Left lobe of liver (tissue), 2 donors: ENCODE results near the gene SCN3B. TPM values are rescaled to one million over a fixed set of nuclear protein-coding genes. Genes with fewer than 3 reads are reported as not detected.

Source experiments
- ATAC-seq: fragments of 200-7000 bp; cut with Tn5 transposase; one replicate; pipeline ENCODE4 v1.9.1; 2020; ENCODE audit warnings: mild to moderate bottlenecking, moderate library complexity
- DNase-seq: peaks from one replicate; pipeline ENCODE4 v3.0.0-alpha.2; 2020; ENCODE audit warnings: low spot score
- total RNA-seq: library from RNA; stranded (reverse); gene quantifications from one replicate; pipeline ENCODE4 v1.2.1, GENCODE V29; 2021
- donor health status: DM: no; HTN: no; CAD: no; lungs with moderate emphysema.
- donor health status: DM: no; HTN: yes; CAD: no.

SCN3B gene
- total RNA-seq, 1 donor from 2014 or later: not detected

DNA sequence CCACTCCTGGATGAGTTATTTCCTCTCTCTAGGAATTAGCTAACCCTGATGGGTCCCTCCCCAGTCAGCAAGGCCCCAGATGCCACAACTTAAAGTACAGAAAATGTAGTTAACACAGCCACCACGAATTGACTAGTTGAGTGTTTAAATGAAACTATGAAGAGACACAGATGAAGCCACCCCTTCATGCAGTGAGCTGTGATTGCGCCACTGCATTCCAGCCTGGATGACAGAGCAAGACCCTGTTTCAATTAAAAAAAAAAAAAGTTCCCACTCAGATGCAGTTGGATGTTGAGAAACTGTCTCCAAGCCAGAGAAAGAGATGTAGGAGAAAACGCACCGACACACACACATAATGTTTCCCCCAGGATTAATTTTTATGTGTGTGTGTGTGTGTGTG lies 53.3 kb downstream of the SCN3B start:
- DNase-seq: no peak

DNA sequence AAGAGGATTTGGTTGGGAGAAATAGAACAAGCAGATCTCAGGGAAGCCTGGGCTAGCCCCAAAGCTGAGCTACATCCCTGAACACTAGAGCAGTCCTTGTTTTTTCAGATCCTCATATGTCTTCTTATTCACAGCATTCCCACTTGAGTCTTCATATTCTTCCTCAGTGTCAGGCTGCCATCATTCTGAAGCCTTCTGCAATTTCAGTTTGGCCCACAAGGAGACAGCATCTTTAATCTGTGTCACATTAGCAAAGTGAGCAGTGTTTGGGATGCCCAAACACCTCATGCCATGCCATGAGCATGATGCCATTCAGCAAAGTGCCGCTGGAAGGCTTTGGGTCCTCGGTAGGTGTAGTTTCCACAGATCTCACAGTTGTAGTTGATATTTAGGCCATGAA lies 56.6 kb downstream of the SCN3B start:
- DNase-seq (no peak), ATAC-seq (no peak)

More for the DNA sequence above, 53.3 kb downstream of the SCN3B start:
- no peak for ATAC-seq

DNA sequence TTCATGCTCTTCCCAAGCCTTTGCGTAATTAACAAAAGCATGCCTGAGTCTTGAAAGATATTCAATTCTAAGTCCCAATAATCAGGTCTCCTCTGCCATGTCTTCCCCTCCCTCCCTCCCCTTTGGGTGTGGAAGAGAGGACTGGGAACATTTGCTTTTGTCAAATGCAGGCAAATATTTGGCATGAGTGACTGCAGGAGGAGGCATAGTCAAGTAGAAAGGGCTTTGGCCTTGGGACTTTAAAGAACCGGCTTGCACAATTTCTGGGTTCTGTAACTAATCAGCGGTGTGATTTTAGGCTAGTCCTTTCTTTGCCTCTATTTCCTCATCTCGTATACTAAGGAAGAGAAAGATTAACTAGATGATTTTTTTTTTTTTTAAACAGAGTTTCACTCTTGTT lies 59.5 kb downstream of the SCN3B start:
- ATAC-seq (no peak), DNase-seq (no peak)

DNA sequence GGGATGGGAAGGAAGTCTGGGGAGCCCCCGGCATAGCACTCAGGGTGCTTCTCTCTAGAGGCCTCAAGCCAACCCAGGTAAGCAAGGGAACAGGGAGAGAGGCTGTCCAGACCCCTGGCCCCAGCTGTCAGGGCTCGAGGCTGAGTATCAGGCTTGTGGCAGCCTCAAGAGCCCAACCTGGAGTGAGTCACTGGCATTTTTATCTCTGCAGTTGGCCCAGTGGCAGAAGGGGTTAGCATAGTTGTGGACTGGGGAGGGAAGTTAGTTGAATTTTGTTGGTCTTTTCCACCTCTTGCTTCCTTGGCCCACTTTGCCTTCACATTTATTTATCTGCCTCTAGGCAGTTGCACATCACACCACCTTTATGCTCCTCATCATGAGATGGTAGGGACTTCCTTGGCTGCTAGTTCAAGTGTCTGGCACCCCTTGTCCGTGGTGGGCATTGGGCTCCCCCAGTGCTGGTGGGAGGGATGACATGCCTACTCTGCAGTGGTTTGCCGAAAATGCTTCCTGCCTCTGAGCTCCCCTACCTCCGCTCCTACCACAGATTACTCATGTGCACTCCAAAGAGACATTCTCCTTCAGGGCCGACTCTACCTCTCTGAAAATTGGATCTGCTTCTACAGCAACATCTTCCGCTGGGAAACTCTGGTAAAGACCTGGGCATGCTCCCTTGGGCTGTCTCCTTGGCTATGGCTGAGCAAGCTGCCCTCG lies 60.1 kb downstream of the SCN3B start:
- ATAC-seq (no peak), DNase-seq (no peak)

- no peak for DNase-seq
These were observed 60.9 kb downstream of the SCN3B start for GRCh38 chr11:123593570-123593969.

DNA sequence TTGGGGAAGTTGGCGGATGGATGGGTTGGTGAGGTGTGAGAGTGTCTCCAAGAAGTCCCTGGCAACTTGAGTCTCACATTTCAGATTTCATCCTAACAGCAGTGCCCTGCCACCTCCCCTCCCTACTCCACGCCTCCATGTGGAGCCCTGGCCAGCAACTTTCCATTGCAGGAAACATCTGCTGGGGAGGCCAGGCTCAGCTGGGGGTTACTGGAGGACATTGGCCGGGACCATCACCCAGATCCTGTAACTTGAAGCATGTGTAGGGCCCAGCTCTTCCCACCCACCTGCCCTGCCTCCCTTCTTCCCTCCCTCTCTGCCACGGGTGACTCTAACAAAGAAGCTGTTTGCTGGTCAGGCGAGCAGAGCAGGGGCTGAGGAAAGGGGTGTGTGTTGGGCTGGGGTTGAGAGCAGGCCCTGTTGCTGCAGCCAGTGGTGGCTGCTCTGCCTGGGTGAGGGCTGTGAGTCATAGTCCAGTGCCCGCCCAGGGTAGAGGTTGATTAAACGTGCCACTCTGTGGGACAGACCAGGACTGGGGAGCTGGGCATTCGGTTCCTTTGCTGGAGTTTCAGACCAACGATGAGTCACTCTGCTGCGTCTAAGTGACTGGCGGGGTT lies 64.0 kb downstream of the SCN3B start:
- ATAC-seq: peak; percentile 40
- no peak for DNase-seq

More at GRCh38 chr11:123593570-123593969, 60.9 kb downstream of the SCN3B start:
- no peak for ATAC-seq

DNA sequence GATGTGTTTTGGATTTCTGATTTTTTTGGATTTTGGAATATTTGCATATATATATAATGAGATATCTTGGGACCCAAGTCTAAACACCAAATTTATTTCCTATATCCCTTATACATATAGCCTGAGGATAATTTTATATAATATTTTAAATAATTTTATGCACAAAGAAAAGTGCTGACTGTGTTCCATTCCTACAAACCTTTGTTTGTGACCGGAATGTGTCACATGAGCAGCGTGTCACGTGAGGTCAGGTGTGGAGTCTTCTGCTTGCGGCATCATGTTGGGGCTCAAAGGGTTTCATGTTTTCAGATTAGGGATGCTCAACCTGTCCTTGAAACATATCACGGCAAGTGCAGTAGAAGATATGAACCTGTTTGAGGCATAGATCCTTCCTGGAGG lies 65.6 kb downstream of the SCN3B start:
- ATAC-seq: no peak
- DNase-seq: no peak

GRCh38 chr11:123588117-123588863 lies 66.1 kb downstream of the SCN3B start:
- DNase-seq: peak; percentile 58
- ATAC-seq: peak; percentile 78

GRCh38 chr11:123587559-123587958 lies 66.9 kb downstream of the SCN3B start:
- no peak for ATAC-seq
- DNase-seq: no peak

DNA sequence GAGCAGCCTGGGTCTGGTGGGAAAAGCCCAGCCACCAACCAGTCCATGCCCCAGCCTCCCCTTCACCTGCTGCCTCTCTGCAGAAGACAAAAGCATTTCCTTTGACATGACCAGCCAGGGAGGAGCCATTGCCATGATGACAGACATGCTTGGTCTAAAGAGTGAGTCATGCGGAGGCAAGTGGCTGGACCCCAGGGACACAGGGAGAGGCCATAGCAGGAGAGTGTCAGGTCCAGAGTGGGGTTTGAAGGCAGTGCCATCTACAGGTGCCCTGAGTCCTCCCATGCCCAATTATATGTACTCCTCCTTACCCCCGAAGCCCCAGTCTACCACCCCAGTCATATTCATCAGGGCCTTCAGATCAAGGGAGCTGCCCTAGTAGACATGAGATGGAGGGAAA lies 67.4 kb downstream of the SCN3B start:
- no peak for DNase-seq
- no peak for ATAC-seq

GRCh38 chr11:123586568-123586967 lies 67.9 kb downstream of the SCN3B start:
- DNase-seq (no peak), ATAC-seq (no peak)

DNA sequence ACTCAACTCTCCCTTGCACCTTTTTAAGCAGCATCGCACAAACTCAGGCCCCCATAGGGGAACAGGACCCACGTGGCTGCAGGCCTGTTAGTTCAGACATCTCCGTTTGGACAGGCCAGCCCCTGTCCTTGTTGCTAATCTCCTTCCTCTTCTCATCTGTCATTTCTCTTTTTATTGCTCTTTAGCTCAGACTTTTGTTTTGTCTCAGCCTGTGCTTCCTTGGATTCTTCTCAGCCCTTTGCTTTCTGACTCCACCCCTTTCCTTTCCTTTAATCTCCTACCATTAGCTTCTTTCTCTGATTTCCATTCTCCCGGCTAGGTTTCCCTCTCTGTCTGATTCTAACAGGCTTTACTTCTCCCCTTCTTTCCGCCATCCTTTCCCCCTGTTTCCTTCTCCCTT lies 68.7 kb downstream of the SCN3B start:
- DNase-seq (no peak), ATAC-seq (no peak)

GRCh38 chr11:123585206-123585605 lies 69.2 kb downstream of the SCN3B start:
- no peak for DNase-seq
- peak; percentile 14 for ATAC-seq

DNA sequence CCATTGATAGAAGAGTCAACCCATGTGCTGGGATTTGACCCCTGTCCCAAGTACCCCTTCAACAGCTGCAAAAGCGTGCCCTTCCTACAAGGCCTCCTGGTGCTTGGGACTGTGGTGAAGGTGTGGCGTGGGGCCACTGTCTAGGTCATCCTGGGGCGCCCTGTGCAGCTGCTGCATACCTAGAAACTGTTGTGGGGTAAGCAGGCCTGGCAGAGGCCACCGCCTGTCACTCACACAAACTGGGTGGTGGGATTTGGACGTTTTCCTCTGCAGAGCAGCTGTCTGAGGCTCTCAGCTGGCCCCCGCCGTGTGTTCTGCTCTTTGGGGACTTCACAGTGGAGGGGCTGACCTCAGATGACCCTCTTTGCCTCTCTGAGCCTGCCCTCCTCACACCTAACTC lies 69.7 kb downstream of the SCN3B start:
- ATAC-seq: no peak

DNA sequence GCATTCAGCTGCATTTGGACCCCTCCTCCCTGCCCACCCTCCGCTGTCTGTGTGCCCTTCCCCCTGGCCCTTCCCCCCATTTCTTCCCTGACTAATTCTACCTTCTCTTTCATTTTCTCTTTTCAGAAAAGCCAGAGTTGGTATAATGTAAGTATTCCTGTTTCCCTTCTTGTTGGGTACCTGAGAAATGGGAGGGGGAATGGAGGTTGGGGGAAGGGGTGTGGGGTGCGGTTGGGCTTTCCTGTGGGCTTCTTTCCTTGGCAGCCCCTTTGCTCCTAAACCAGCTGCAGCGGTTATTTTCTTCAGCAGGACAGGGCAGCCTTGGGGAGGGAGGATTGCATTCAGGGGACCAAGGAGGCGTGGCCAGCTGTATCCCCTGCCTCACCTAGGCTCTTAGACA lies 70.2 kb downstream of the SCN3B start:
- ATAC-seq (no peak), DNase-seq (no peak)

More for the DNA sequence above, 69.7 kb downstream of the SCN3B start:
- no peak for DNase-seq

DNA sequence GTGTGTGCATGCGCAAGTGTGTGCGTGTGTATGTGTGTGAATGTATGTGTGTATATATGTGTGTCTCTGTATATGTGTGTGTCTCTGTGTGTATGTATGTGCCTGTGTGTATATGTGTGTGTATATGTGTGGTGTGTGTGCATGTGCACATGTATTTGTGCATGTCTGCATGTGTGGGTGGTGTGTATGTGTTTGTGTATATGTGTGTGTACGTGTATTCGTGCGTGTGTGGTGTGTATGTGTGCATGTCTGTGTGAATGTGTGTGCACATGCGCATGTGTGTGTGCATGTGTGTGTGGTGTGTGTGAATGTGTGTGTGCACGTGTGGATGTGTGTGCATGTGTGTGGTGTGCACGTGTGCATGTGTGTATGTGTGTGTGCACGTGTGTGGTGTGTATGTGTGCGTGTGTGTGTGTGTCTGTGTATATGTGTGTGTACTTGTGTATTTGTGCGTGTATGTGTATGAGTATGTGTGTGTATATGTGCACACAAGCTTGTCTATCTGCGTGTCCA lies 71.4 kb downstream of the SCN3B start:
- DNase-seq (no peak), ATAC-seq (no peak)

- DNase-seq: no peak
These were observed 72.6 kb downstream of the SCN3B start for GRCh38 chr11:123581651-123582399.

DNA sequence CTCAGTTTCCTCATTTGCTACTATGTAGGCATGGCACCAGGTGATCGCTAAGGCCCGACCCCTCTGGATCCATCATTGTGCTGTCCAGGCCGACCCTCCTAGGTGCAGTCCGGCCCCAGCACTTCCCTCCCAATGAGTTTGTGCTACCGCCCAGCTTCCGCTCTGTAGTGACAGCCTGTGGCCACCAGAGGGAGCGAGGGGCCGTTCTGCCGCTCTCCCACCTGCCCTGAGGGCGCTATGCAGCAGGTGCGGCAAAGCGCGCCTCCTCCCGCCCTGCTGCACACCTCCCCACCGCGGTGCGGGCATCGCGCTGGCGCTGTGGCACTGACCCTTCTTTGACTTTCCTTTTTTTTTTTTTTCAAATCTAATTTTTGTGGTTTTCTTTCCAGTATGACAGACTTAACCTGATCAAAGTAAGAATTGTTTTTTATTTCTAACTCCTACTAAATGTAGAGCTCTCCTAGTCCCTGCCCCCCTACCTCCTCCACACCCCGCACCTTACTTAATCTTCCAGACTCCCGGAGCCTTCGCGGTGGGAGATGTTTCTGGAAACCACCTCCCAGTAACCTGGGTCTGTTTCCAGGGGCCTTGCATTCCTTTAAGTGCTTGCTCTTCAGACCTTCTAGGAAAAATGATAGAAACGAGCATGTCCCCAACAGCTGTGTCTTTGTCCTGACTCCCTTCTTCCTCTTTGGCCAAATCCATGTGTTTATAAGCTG lies 73.7 kb downstream of the SCN3B start:
- DNase-seq: peak; percentile 66
- ATAC-seq: peak; percentile 95

More at GRCh38 chr11:123581651-123582399, 72.6 kb downstream of the SCN3B start:
- ATAC-seq: no peak

GRCh38 chr11:123580137-123580536 lies 74.3 kb downstream of the SCN3B start:
- DNase-seq (no peak), ATAC-seq (no peak)

- no peak for ATAC-seq
- DNase-seq: no peak
These were observed 75.0 kb downstream of the SCN3B start for GRCh38 chr11:123579482-123579812.
